CD8-positive, alpha-beta memory T cell (primary cell): ENCODE results near the gene ERCC5. TPM values are rescaled to one million over a fixed set of nuclear protein-coding genes. Genes with fewer than 3 reads are reported as not detected.
A peak's percentile ranks its signal among the peaks of the same experiment; 100 is the strongest.

ENCODE experiments used
- CTCF ChIA-PET: fragments of 350-600 bp; sonication (Branson Sonifier 250); formaldehyde crosslinking; loops from one replicate; lab custom pipeline; 2021; ENCODE audit warnings: antibody characterized with exemption; lab: Charles Lee
- POLR2A ChIA-PET: fragments of 350-600 bp; sonication (Branson Sonifier 250); formaldehyde crosslinking; loops from one replicate; lab custom pipeline; 2021; ENCODE audit warnings: antibody characterized with exemption; lab: Charles Lee
- DNase-seq, 5 donors: peaks; one replicate each; pipeline versions ENCODE4 v3.0.0 to v3.0.0-alpha.2; 2020 to 2022; ENCODE audit warnings: mixed read lengths in 1 of 5
- H3K27ac ChIP-seq: one replicate; pipeline ENCODE4 v1.7.0; 2013; ENCODE audit warnings: low read depth, mild to moderate bottlenecking, low read length, moderate library complexity
- H3K27me3 ChIP-seq: 2 replicates; pipeline ENCODE4 v1.7.0; 2013; ENCODE audit warnings: low read length, mild to moderate bottlenecking; ENCODE audit not compliant: insufficient read depth, poor library complexity, severe bottlenecking
- H3K36me3 ChIP-seq: 2 replicates; pipeline ENCODE4 v1.7.0; 2013; ENCODE audit warnings: mild to moderate bottlenecking, low read length, moderate library complexity; ENCODE audit not compliant: insufficient read depth
- H3K4me1 ChIP-seq: 2 replicates; pipeline ENCODE4 v1.7.0; 2013; ENCODE audit warnings: mild to moderate bottlenecking, low read length, moderate library complexity; ENCODE audit not compliant: insufficient read depth
- H3K4me3 ChIP-seq: 2 replicates; pipeline ENCODE4 v1.7.0; 2013; ENCODE audit warnings: mild to moderate bottlenecking, low read length
- H3K9me3 ChIP-seq: 2 replicates; pipeline ENCODE4 v1.7.0; 2013; ENCODE audit warnings: mild to moderate bottlenecking, low read length
- H3K27ac Mint-ChIP-seq, 8 donors: one replicate each; pipeline ENCODE4 v1.8.0; 2020 to 2021; ENCODE audit warnings: mixed read lengths in 8 of 8, mild to moderate bottlenecking in 6 of 8, inconsistent platforms in 3 of 8, moderate library complexity in 3 of 8
- H3K27me3 Mint-ChIP-seq, 2 donors: one replicate each; pipeline ENCODE4 v1.8.0; 2020 to 2021; ENCODE audit warnings: mixed read lengths in 2 of 2, mild to moderate bottlenecking in 1 of 2, moderate library complexity in 1 of 2
- H3K36me3 Mint-ChIP-seq, 3 donors: one replicate each; pipeline ENCODE4 v1.8.0; 2020 to 2021; ENCODE audit warnings: mixed read lengths in 3 of 3, inconsistent platforms in 1 of 3, mild to moderate bottlenecking in 1 of 3
- H3K4me1 Mint-ChIP-seq, 3 donors: one replicate each; pipeline ENCODE4 v1.8.0; 2020 to 2021; ENCODE audit warnings: mixed read lengths in 3 of 3, inconsistent platforms in 1 of 3, mild to moderate bottlenecking in 1 of 3
- H3K4me3 Mint-ChIP-seq, 7 donors: one replicate each; pipeline ENCODE4 v1.8.0; 2020 to 2021; ENCODE audit warnings: mixed read lengths in 7 of 7, mild to moderate bottlenecking in 6 of 7, moderate library complexity in 4 of 7, inconsistent platforms in 2 of 7
- H3K9me3 Mint-ChIP-seq, 5 donors: one replicate each; pipeline ENCODE4 v1.8.0; 2020 to 2022; ENCODE audit warnings: mixed read lengths in 5 of 5, mild to moderate bottlenecking in 3 of 5, moderate library complexity in 2 of 5, inconsistent platforms in 1 of 5
- polyA plus RNA-seq: library from polyadenylated mRNA; unstranded; fragments of 300-500 nt; fragmentation: Illumina TruSeq; gene quantifications from one replicate; pipeline ENCODE4 v1.2.3, GENCODE V29; 2021
- total RNA-seq, 2 experiments: library from RNA; stranded (reverse); gene quantifications; one replicate each; pipeline ENCODE4 v1.2.3, GENCODE V29; 2021

Gene ERCC5
- total and polyA plus RNA-seq, 3 experiments from 2014 or later, result 48.0 to 60.3 (median 48.8) TPM

DNA sequence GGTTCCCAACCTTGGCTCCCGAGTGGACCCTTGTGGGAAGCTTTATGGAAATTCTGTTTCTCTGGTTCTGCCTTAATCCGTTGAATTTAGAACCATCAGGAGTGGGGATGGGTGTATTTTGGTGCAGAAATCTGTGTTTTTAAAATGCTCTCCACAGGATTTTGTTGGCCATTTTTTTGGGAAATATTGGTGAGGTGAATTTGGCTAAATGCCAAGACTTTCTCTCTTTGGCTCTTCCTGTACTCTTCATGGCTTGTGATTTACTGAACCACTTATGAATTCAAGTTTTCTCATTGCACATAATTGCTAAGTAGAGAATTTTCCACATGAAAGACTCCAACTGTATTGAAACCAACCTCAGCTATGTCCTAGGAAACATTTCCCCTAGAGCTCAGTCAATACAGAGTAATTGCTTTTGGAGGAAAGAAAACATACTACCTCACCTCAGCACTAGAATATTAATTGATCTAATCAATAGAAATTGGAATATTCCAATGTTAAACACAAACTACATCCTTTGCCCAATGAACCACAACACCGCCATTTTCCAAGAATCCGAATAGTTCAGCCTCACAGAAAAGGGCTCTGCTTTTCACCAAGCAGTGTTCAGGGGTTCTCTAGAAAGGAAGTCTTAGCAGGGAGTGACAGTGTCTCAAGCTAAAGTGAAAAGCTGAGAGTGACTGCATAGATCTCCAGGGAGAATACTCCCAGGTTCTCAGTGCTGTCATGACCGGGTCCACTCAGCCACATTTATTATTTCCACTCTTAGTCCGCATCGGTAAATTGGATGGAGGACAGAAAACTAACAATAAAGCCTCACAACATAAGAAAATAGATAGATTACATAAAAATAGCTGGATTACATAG is 60.3 kb downstream of the ERCC5 start:
- ChIA-PET POLR2A (no interaction called here), CTCF (no interaction called here)

DNA sequence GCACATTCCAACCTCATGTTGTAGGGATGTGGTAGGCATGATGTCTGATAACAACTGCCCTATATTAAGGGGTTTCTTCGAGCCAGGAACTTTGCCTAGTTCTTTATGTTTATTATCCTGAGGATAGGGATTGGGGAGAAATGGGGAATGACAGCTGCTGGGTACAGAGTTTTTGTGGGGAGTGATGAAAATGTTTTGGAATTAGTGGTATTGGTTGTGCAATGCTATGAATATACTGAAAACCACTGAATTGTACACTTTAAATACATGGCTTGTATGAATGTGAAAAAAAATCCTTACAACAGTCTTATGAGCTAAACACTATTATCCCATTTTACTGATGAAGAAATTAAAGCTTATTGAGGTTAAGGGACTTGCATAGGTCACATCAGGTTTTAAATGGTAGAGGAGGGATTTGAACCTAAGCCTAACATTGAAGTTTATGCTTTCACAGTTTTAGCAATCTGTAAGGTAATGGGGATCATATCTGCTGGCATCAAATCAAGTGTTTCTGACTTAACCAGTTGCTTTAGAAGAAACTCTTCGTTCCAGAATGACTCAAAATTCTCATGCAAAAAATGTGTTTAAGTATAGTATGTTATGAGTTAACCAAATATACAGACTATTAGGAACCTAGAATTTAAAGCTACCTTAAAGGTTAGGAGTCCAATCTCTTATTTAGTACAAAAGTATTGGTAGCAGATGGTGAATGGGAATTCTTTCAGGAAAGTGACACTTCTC is 61.4 kb downstream of the ERCC5 start:
- Mint-ChIP-seq H3K27ac (no peak overlapping the region), H3K36me3 (no peaks in the 10 kb centered on the region), H3K27me3 (peaks cover 11 to 47% of the 10 kb centered on the region in 2 donors), H3K4me1 (no peaks in the 10 kb centered on the region), H3K9me3 (no peaks in the 10 kb centered on the region), H3K4me3 (no peak overlapping the region)
- Histone ChIP-seq H3K27me3 (no peaks in the 10 kb centered on the region), H3K9me3 (no peaks in the 10 kb centered on the region), H3K4me1 (no peaks in the 10 kb centered on the region), H3K36me3 (no peaks in the 10 kb centered on the region), H3K27ac (no peak overlapping the region), H3K4me3 (no peak overlapping the region)
- CTCF ChIA-PET, result no interaction called here
- no peak for DNase-seq
- POLR2A ChIA-PET, result no interaction called here

More for the DNA sequence above, 60.3 kb downstream of the ERCC5 start:
- H3K27me3 Mint-ChIP-seq, result peaks cover 11 to 47% of the 10 kb centered on the region in 2 donors
- no peak overlapping the region for H3K4me3 Mint-ChIP-seq
- no peaks in the 10 kb centered on the region for H3K4me1 ChIP-seq
- H3K4me3 ChIP-seq, result no peak overlapping the region
- H3K9me3 ChIP-seq, result no peaks in the 10 kb centered on the region
- no peaks in the 10 kb centered on the region for H3K4me1 Mint-ChIP-seq
- H3K36me3 ChIP-seq, result no peaks in the 10 kb centered on the region
- H3K9me3 Mint-ChIP-seq, result no peaks in the 10 kb centered on the region
- no peak overlapping the region for H3K27ac Mint-ChIP-seq
- H3K27me3 ChIP-seq, result no peaks in the 10 kb centered on the region
- no peak overlapping the region for H3K27ac ChIP-seq
- H3K36me3 Mint-ChIP-seq, result no peaks in the 10 kb centered on the region
- DNase-seq, result no peak

DNA sequence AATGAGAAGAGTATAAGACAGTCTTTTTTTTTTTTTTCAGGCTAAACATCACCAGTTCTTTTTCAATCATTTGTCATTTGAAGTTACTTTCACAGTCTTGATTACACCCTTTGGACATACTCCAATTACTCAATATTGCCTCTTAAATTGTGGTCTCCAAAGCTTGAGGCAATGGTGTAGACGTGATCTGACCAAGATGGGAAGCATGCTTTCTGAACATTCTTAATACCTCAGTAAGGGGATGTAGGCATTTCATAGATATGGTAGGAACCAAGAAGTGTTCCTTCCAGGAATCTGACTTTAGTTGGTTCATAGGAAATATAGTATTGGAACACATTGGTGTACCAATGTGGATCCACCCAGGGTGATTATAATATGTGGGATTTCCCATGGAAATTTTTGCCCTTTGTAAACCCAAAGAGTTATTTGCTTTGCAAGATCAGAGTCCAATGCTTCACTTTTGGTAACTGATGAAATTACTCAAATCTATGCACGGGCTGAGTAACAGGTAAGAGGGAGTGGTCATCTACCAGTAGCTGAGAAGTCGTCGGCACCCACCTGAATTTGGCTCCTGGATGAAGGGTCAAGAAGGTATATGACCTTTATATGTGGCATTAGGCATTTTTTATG is 62.2 kb downstream of the ERCC5 start:
- Mint-ChIP-seq H3K36me3 (no peaks in the 10 kb centered on the region), H3K4me3 (no peak overlapping the region), H3K27me3 (peaks cover 6 to 51% of the 10 kb centered on the region in 2 donors), H3K27ac (no peak overlapping the region), H3K9me3 (no peaks in the 10 kb centered on the region), H3K4me1 (no peaks in the 10 kb centered on the region)
- POLR2A ChIA-PET, result no interaction called here
- DNase-seq, result no peak
- no peak overlapping the region for H3K27ac ChIP-seq
- H3K9me3 ChIP-seq, result no peaks in the 10 kb centered on the region
- no peak overlapping the region for H3K4me3 ChIP-seq
- H3K27me3 ChIP-seq, result no peaks in the 10 kb centered on the region
- no peaks in the 10 kb centered on the region for H3K36me3 ChIP-seq
- H3K4me1 ChIP-seq, result no peaks in the 10 kb centered on the region
- CTCF ChIA-PET, result no interaction called here

DNA sequence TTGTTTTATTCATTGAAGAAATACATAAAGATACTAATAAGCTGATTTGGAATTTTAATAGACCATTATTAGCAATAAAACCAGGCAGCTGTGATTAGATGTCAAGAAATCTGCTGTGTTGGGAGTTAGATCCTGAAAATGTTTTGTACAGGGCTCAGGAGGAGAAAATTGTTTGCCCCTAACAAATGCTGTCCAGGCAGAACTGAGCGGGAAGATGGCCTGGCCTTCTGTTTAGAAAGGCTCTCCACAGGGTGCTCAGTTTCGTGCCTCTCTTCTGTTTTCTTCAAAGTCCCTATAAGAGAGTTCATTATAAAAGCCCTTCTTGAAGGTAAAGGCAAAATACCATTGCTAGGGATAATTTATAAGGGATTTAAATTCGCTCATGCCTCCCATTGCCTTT is 64.1 kb downstream of the ERCC5 start:
- Histone ChIP-seq H3K4me1 (no peaks in the 10 kb centered on the region), H3K36me3 (no peaks in the 10 kb centered on the region), H3K27ac (no peak overlapping the region), H3K27me3 (no peaks in the 10 kb centered on the region), H3K4me3 (no peak overlapping the region), H3K9me3 (no peaks in the 10 kb centered on the region)
- ChIA-PET POLR2A (no interaction called here), CTCF (no interaction called here)
- Mint-ChIP-seq H3K4me3 (no peak overlapping the region), H3K4me1 (no peaks in the 10 kb centered on the region), H3K9me3 (no peaks in the 10 kb centered on the region), H3K27me3 (peaks cover 6 to 61% of the 10 kb centered on the region in 2 donors), H3K27ac (no peak overlapping the region), H3K36me3 (no peaks in the 10 kb centered on the region)
- no peak for DNase-seq

DNA sequence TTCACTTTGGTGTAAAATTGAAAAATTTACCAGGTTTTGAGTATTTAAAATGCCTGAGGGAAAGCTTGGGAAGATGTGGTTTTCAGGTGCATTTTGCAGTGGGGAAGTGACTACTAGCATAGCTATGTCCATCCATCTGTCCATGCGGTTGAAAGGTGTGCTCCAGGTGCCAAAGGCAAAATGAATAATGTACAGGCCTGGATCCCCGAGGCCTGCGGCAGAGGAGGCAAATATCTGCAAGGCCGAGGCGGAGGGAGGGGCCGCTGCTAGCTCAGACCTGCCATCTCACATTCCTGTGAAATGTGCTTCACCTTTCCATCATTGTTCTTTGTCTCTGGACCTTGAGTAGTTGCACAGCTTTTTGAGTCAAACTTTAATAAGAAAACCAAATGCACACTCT is 65.5 kb downstream of the ERCC5 start:
- CTCF ChIA-PET, result no interaction called here

DNA sequence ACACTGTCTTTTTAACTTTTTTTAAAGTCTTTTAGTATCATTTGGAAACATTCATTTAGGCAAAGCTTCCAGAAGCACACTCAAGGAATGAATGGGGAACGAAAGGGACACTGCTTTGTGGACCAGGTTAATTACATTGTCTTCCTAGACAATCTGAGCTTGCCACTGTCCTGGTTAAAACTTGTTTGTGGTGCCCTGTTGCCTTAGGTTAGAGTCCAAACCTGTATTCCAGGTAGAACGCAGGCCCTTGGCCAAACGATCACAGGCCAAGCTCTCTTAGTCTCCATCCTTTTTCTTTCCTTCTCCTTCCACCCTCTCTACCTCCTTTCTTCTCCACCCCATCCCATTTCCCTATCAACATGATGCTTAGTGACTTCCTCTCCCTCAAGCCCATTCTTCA is 66.8 kb downstream of the ERCC5 start:
- Histone ChIP-seq H3K4me1 (no peaks in the 10 kb centered on the region), H3K9me3 (no peaks in the 10 kb centered on the region), H3K27me3 (no peaks in the 10 kb centered on the region), H3K27ac (no peak overlapping the region), H3K36me3 (no peaks in the 10 kb centered on the region), H3K4me3 (no peak overlapping the region)
- ChIA-PET POLR2A (no interaction called here), CTCF (interaction anchor here (1.0 kb wide), 1 partner anchor 17 kb away, joined by 3 read pairs; no protein-coding TSS in a partner anchor)
- no peaks in the 10 kb centered on the region for H3K36me3 Mint-ChIP-seq
- no peaks in the 10 kb centered on the region for H3K4me1 Mint-ChIP-seq
- peaks cover 6 to 65% of the 10 kb centered on the region in 2 donors for H3K27me3 Mint-ChIP-seq
- no peak for DNase-seq
- no peak overlapping the region for H3K4me3 Mint-ChIP-seq
- H3K9me3 Mint-ChIP-seq, result no peaks in the 10 kb centered on the region
- H3K27ac Mint-ChIP-seq, result no peak overlapping the region

More for the DNA sequence above, 65.5 kb downstream of the ERCC5 start:
- Histone ChIP-seq H3K36me3 (no peaks in the 10 kb centered on the region), H3K9me3 (no peaks in the 10 kb centered on the region), H3K27ac (no peak overlapping the region), H3K27me3 (no peaks in the 10 kb centered on the region), H3K4me1 (no peaks in the 10 kb centered on the region), H3K4me3 (no peak overlapping the region)
- Mint-ChIP-seq H3K4me1 (no peaks in the 10 kb centered on the region), H3K27ac (no peak overlapping the region), H3K9me3 (no peaks in the 10 kb centered on the region), H3K27me3 (peaks cover 6 to 69% of the 10 kb centered on the region in 2 donors), H3K36me3 (no peaks in the 10 kb centered on the region), H3K4me3 (no peak overlapping the region)
- no peak for DNase-seq
- POLR2A ChIA-PET, result no interaction called here

DNA sequence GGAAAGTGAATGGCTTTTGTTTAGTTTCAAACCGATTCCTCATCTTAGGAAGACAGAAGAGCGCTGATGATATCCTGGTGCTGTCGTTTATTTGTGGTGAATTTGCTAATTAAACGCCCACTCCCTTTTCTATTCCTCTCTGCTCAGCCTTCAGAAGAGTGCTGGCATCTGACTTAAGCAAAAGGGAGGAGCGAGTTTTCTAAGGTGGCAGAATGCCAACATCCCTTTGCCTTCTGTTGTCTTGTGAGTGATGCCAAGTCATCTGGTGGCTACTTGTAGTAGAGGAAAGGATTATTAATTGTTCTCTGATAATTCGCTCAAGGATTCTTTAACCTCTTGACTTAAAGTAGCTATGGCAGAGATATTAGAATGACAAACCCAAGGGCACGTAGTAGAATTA is 68.1 kb downstream of the ERCC5 start:
- peaks cover 0 to 3% (median 0%) of the 10 kb centered on the region in 5 donors for H3K9me3 Mint-ChIP-seq
- Histone ChIP-seq H3K4me3 (no peak overlapping the region), H3K27ac (no peak overlapping the region), H3K4me1 (no peaks in the 10 kb centered on the region), H3K36me3 (no peaks in the 10 kb centered on the region), H3K9me3 (no peaks in the 10 kb centered on the region), H3K27me3 (no peaks in the 10 kb centered on the region)
- peak overlapping the region in 1 of 8 donors; percentile 43 for H3K27ac Mint-ChIP-seq
- no peak overlapping the region for H3K4me3 Mint-ChIP-seq
- H3K36me3 Mint-ChIP-seq, result no peaks in the 10 kb centered on the region
- CTCF ChIA-PET, result no interaction called here
- H3K4me1 Mint-ChIP-seq, result no peaks in the 10 kb centered on the region
- POLR2A ChIA-PET, result no interaction called here
- H3K27me3 Mint-ChIP-seq, result peaks cover 8 to 59% of the 10 kb centered on the region in 2 donors
- DNase-seq, result no peak
